Kidney (tissue), 14 donors: ENCODE data around the gene GSTT2. TPM values are rescaled to one million over a fixed set of nuclear protein-coding genes. Genes with fewer than 3 reads are reported as not detected.

ENCODE experiments used
- DNase-seq, 5 donors: peaks; one replicate each; pipeline ENCODE4 v3.0.0-alpha.2; 2013 to 2020
- FAIRE-seq: peaks from 2 replicates; lab custom pipeline; 2012; peaks lifted over from hg19 to GRCh38; lab: Jason Lieb, UNC
- H3K27ac ChIP-seq, 2 donors: one replicate each; pipeline ENCODE4 v1.7.0; 2013; ENCODE audit warnings: low read depth in 2 of 2, low read length in 2 of 2, inconsistent platforms in 1 of 2
- H3K27me3 ChIP-seq: one replicate; pipeline ENCODE4 v1.7.1; 2013; ENCODE audit warnings: low read length, inconsistent platforms; ENCODE audit not compliant: control insufficient read depth, insufficient read depth
- H3K36me3 ChIP-seq, 3 donors: one replicate each; pipeline versions ENCODE4 v1.7.0 to v1.7.1; 2013; ENCODE audit warnings: low read length in 3 of 3, control low read depth in 1 of 3, inconsistent platforms in 1 of 3; ENCODE audit not compliant: insufficient read depth in 3 of 3, control insufficient read depth in 2 of 3
- H3K4me1 ChIP-seq, 3 donors: one replicate each; pipeline versions ENCODE4 v1.7.0 to v1.7.1; 2013; ENCODE audit warnings: low read length in 3 of 3, inconsistent platforms in 1 of 3, low read depth in 1 of 3; ENCODE audit not compliant: control insufficient read depth in 2 of 3, insufficient read depth in 2 of 3
- H3K4me3 ChIP-seq, 3 donors: one replicate each; pipeline versions ENCODE4 v1.7.0 to v1.8.1; 2013; ENCODE audit warnings: low read length in 3 of 3, control low read depth in 1 of 3, inconsistent platforms in 1 of 3
- H3K9ac ChIP-seq, 3 donors: one replicate each; pipeline versions ENCODE4 v1.7.0 to v1.7.1; 2013; ENCODE audit warnings: low read length in 3 of 3, control low read depth in 1 of 3, inconsistent platforms in 1 of 3
- H3K9me3 ChIP-seq, 3 donors: one replicate each; pipeline versions ENCODE4 v1.7.0 to v1.7.1; 2013; ENCODE audit warnings: low read length in 3 of 3, control low read depth in 1 of 3, inconsistent platforms in 1 of 3; ENCODE audit not compliant: control insufficient read depth in 2 of 3, insufficient read depth in 1 of 3
- CTCF ChIP-seq: IDR thresholded peaks from 3 replicates; pipeline ENCODE4 v1.5.1; 2012; ENCODE audit warnings: mild to moderate bottlenecking, moderate library complexity, borderline replicate concordance; ENCODE audit not compliant: insufficient read depth; ENCODE audit errors: extremely low read depth
- intact Hi-C: fragments of 100-400 bp; cut with DNase I; formaldehyde crosslinking; loops from one replicate; pipeline ENCODE4 v1.11.1; 2022
- polyA plus RNA-seq: library from polyadenylated mRNA; stranded (reverse); fragments of 350-450 nt; fragmentation: Illumina TruSeq; extraction: RNeasy Lipid Tissue Mini Kit (QIAGEN cat#74804); gene quantifications from one replicate; pipeline ENCODE4 v1.2.3, GENCODE V29; 2014; ENCODE audit warnings: low read depth, low replicate concordance; ENCODE audit not compliant: insufficient read depth
- total RNA-seq: library from RNA; stranded (reverse); fragmentation: NEBNext Ultra II Directional; extraction: Animal tissue kit (Norgen Biotek cat#: 25700); gene quantifications from one replicate; pipeline ENCODE4 v1.2.1, GENCODE V29; 2021
- donor health status: control.
- donor health status: control.
- donor health status: control.
- donor health status: control.
- donor health status: control.
- donor health status: DM: yes; HTN: yes; CAD: no.
- donor health status: Normal renal cell carcinoma (clear cell type).

Gene GSTT2
- total and polyA plus RNA-seq, 2 donors from 2014 or later: 1.3 to 2.4 TPM

- FAIRE-seq: no peak
- no peak for DNase-seq
- no peaks in the 10 kb centered on the region for H3K36me3 ChIP-seq
- no peak overlapping the region for H3K4me3 ChIP-seq
- no peaks in the 10 kb centered on the region for H3K9me3 ChIP-seq
- peaks cover 0 to 5% (median 0%) of the 10 kb centered on the region in 3 donors for H3K4me1 ChIP-seq
- H3K27ac ChIP-seq: no peak overlapping the region
- no peak for TF ChIP-seq CTCF
- intact Hi-C loops: no loop called here
- H3K27me3 ChIP-seq: no peaks in the 10 kb centered on the region
- H3K9ac ChIP-seq: no peak overlapping the region
These were observed 28.7 kb downstream of the GSTT2 start for GRCh38 chr22:24008381-24009226.

GRCh38 chr22:24009227-24010017 lies 29.5 kb downstream of the GSTT2 start:
- Histone ChIP-seq H3K9me3 (no peaks in the 10 kb centered on the region), H3K4me3 (no peak overlapping the region), H3K9ac (no peak overlapping the region), H3K36me3 (no peaks in the 10 kb centered on the region), H3K4me1 (peaks cover 0 to 5% (median 0%) of the 10 kb centered on the region in 3 donors), H3K27ac (no peak overlapping the region), H3K27me3 (no peaks in the 10 kb centered on the region)
- no peak for TF ChIP-seq CTCF
- intact Hi-C loops: no loop called here
- FAIRE-seq: no peak
- no peak for DNase-seq

- TF ChIP-seq CTCF: no peak
- Histone ChIP-seq H3K27me3 (no peaks in the 10 kb centered on the region), H3K4me3 (no peak overlapping the region), H3K9ac (no peak overlapping the region), H3K27ac (no peak overlapping the region), H3K36me3 (no peaks in the 10 kb centered on the region), H3K4me1 (peaks cover 0 to 5% (median 0%) of the 10 kb centered on the region in 3 donors), H3K9me3 (no peaks in the 10 kb centered on the region)
- intact Hi-C loops: no loop called here
- FAIRE-seq: no peak
- DNase-seq: no peak
These were observed 30.1 kb downstream of the GSTT2 start for GRCh38 chr22:24010018-24010391.
